Smooth muscle cell of bladder (primary cell): Measurements from ENCODE around the gene ERCC2. TPM values are rescaled to one million over a fixed set of nuclear protein-coding genes. Genes with fewer than 3 reads are reported as not detected.

Experiments
- total RNA-seq: library from RNA; depleted of rRNA; stranded (reverse); fragments of >200 nt; gene quantifications from 2 replicates; pipeline ENCODE4 v1.2.3, GENCODE V29; 2014

The ERCC2 gene
- 19.6 and 27.3 TPM in 2 replicates for total RNA-seq

GRCh38 chr19:45370410-45371204, at the start of gene ERCC2:
ERCC2 (minus strand) TSS chr19:45370573; CDS start chr19:45370540, 33 bp downstream.

GRCh38 chr19:45406226-45407090, 36.1 kb upstream of the ERCC2 start, which contains the start of gene POLR1G:
POLR1G (plus strand) TSS chr19:45406644; CDS start chr19:45406697, 53 bp downstream.

GRCh38 chr19:45404557-45405434, 34.4 kb upstream of the ERCC2 start, which contains the start of gene PPP1R13L:
PPP1R13L (minus strand) TSS chr19:45405069; CDS start chr19:45398318, 6,751 bp downstream.

GRCh38 chr19:45340232-45340898, 30.0 kb downstream of the ERCC2 start, which contains the start of gene KLC3:
KLC3 (plus strand) TSS chr19:45340750; CDS start chr19:45345542, 4,792 bp downstream.

GRCh38 chr19:45322744-45323281, 47.6 kb downstream of the ERCC2 start, which contains the start of gene CKM:
CKM (minus strand) TSS chr19:45322875; CDS start chr19:45319713, 3,162 bp downstream.

Other genes starting within 250 kb of the ERCC2 start
- gene NKPD1, start 209.6 kb downstream of the ERCC2 start, total RNA-seq = 0.14 and 0.18 TPM in 2 replicates
- 13.5 and 14.1 TPM in 2 replicates for gene TRAPPC6A, start 192.3 kb downstream of the ERCC2 start, total RNA-seq
- gene BLOC1S3, start 191.8 kb downstream of the ERCC2 start, total RNA-seq = 2.3 and 2.9 TPM in 2 replicates
- gene EXOC3L2, start 125.2 kb downstream of the ERCC2 start, total RNA-seq = under 0.01 and 0.09 TPM in 2 replicates
- 8.2 and 11.9 TPM in 2 replicates for gene MARK4, start 119.3 kb downstream of the ERCC2 start, total RNA-seq
- under 0.01 TPM in 1 of 2 replicates, not detected in the other for gene CKM, start 47.7 kb downstream of the ERCC2 start, total RNA-seq
- under 0.01 and 0.09 TPM in 2 replicates for gene KLC3, start 29.8 kb downstream of the ERCC2 start, total RNA-seq
- 1.6 and 1.7 TPM in 2 replicates for gene PPP1R13L, start 34.5 kb upstream of the ERCC2 start, total RNA-seq
- gene POLR1G, start 36.1 kb upstream of the ERCC2 start, total RNA-seq = 2.8 and 5.4 TPM in 2 replicates
- gene ERCC1, start 53.3 kb upstream of the ERCC2 start, total RNA-seq = 76.4 and 88.5 TPM in 2 replicates
- gene FOSB, start 97.4 kb upstream of the ERCC2 start, total RNA-seq = 0.57 and 2.7 TPM in 2 replicates
- 4.7 and 5.9 TPM in 2 replicates for gene RTN2, start 126.5 kb upstream of the ERCC2 start, total RNA-seq
- 1.4 and 2.6 TPM in 2 replicates for gene PPM1N, start 127.9 kb upstream of the ERCC2 start, total RNA-seq
- 41.0 and 46.4 TPM in 2 replicates for gene VASP, start 136.9 kb upstream of the ERCC2 start, total RNA-seq
- 3.7 and 4.2 TPM in 2 replicates for gene OPA3, start 214.2 kb upstream of the ERCC2 start, total RNA-seq
- not detected in 2 replicates for gene GPR4, start 231.6 kb upstream of the ERCC2 start, total RNA-seq